Activated T-cell treated with anti-CD3 and anti-CD28 coated beads, Interleukin-2, amount 50 U/mL, for 24 hours (primary cell): ENCODE results near the gene ETNK1.
A peak's percentile ranks its signal among the peaks of the same experiment; 100 is the strongest.
"Not testable (repeated sequence)": the region's sequence is repeated elsewhere in the genome, so short reads cannot be mapped to it uniquely, and the experiment has no call there.

Experiments used
- DNase-seq: peaks from one replicate; pipeline ENCODE4 v3.0.0-alpha.2; 2020
- H3K27ac Mint-ChIP-seq: 2 replicates; pipeline ENCODE4 v1.8.0; 2020; ENCODE audit warnings: mild to moderate bottlenecking, mixed read lengths
- H3K27me3 Mint-ChIP-seq: 2 replicates; pipeline ENCODE4 v1.8.0; 2020; ENCODE audit warnings: mixed read lengths
- H3K36me3 Mint-ChIP-seq: 2 replicates; pipeline ENCODE4 v1.8.0; 2020; ENCODE audit warnings: low read depth, mixed read lengths
- H3K4me1 Mint-ChIP-seq: 2 replicates; pipeline ENCODE4 v1.8.0; 2020; ENCODE audit warnings: low read depth, mixed read lengths
- H3K4me3 Mint-ChIP-seq: 2 replicates; pipeline ENCODE4 v1.8.0; 2020; ENCODE audit warnings: mild to moderate bottlenecking, moderate library complexity, mixed read lengths
- H3K9me3 Mint-ChIP-seq: 2 replicates; pipeline ENCODE4 v1.8.0; 2020; ENCODE audit warnings: mixed read lengths

Gene ETNK1

GRCh38 chr12:22687361-22688076 is 62.5 kb downstream of the ETNK1 start:
- peak overlapping the region; percentile 55 for H3K27ac Mint-ChIP-seq
- no peaks in the 10 kb centered on the region for H3K9me3 Mint-ChIP-seq
- DNase-seq = no peak
- no peaks in the 10 kb centered on the region for H3K27me3 Mint-ChIP-seq
- H3K4me1 Mint-ChIP-seq = peaks cover 24% of the 10 kb centered on the region
- peaks cover 62% of the 10 kb centered on the region for H3K36me3 Mint-ChIP-seq
- no peak overlapping the region for H3K4me3 Mint-ChIP-seq

- H3K4me3 Mint-ChIP-seq = no peak overlapping the region
- H3K27me3 Mint-ChIP-seq = no peaks in the 10 kb centered on the region
- peaks cover 22% of the 10 kb centered on the region for H3K4me1 Mint-ChIP-seq
- no peak for DNase-seq
- peaks cover 39% of the 10 kb centered on the region for H3K36me3 Mint-ChIP-seq
- no peak overlapping the region for H3K27ac Mint-ChIP-seq
- H3K9me3 Mint-ChIP-seq = no peaks in the 10 kb centered on the region
These were observed 64.9 kb downstream of the ETNK1 start for GRCh38 chr12:22689876-22690275.

- Mint-ChIP-seq H3K4me3 (no peak overlapping the region), H3K27ac (no peak overlapping the region), H3K36me3 (peaks cover 28% of the 10 kb centered on the region), H3K4me1 (peaks cover 18% of the 10 kb centered on the region), H3K27me3 (no peaks in the 10 kb centered on the region), H3K9me3 (no peaks in the 10 kb centered on the region)
- no peak for DNase-seq
These were observed 66.3 kb downstream of the ETNK1 start for GRCh38 chr12:22691319-22691718.

- DNase-seq, H3K27me3 Mint-ChIP-seq, H3K9me3 Mint-ChIP-seq, H3K4me1 Mint-ChIP-seq, H3K4me3 Mint-ChIP-seq, H3K27ac Mint-ChIP-seq: not testable (repeated sequence)
- peaks cover 18% of the 10 kb centered on the region for H3K36me3 Mint-ChIP-seq
These were observed 67.5 kb downstream of the ETNK1 start for GRCh38 chr12:22692467-22692866.

GRCh38 chr12:22692964-22693555 is 68.1 kb downstream of the ETNK1 start:
- H3K4me3 Mint-ChIP-seq = no peak overlapping the region
- no peak for DNase-seq
- H3K27me3 Mint-ChIP-seq = no peaks in the 10 kb centered on the region
- peaks cover 5% of the 10 kb centered on the region for H3K4me1 Mint-ChIP-seq
- H3K27ac Mint-ChIP-seq = no peak overlapping the region
- no peaks in the 10 kb centered on the region for H3K9me3 Mint-ChIP-seq
- peaks cover 16% of the 10 kb centered on the region for H3K36me3 Mint-ChIP-seq

- Mint-ChIP-seq H3K4me1 (no peaks in the 10 kb centered on the region), H3K36me3 (no peaks in the 10 kb centered on the region), H3K27me3 (no peaks in the 10 kb centered on the region)
These were observed 73.6 kb downstream of the ETNK1 start for GRCh38 chr12:22698576-22698975.

GRCh38 chr12:22699705-22700104 is 74.7 kb downstream of the ETNK1 start:
- not testable (repeated sequence) for H3K36me3 Mint-ChIP-seq, DNase-seq, H3K9me3 Mint-ChIP-seq, H3K4me1 Mint-ChIP-seq, H3K4me3 Mint-ChIP-seq, H3K27ac Mint-ChIP-seq, H3K27me3 Mint-ChIP-seq

More at GRCh38 chr12:22698576-22698975, 73.6 kb downstream of the ETNK1 start:
- no peak for DNase-seq
- Mint-ChIP-seq H3K4me3 (no peak overlapping the region), H3K9me3 (no peaks in the 10 kb centered on the region), H3K27ac (no peak overlapping the region)

GRCh38 chr12:22700106-22700505 is 75.1 kb downstream of the ETNK1 start:
- Mint-ChIP-seq H3K27ac (no peak overlapping the region), H3K9me3 (no peaks in the 10 kb centered on the region), H3K27me3 (no peaks in the 10 kb centered on the region), H3K4me1 (no peaks in the 10 kb centered on the region), H3K4me3 (no peak overlapping the region), H3K36me3 (no peaks in the 10 kb centered on the region)
- DNase-seq = no peak

- not testable (repeated sequence) for H3K9me3 Mint-ChIP-seq
These were observed 76.3 kb downstream of the ETNK1 start for GRCh38 chr12:22701216-22701809.

GRCh38 chr12:22702690-22703089 is 77.7 kb downstream of the ETNK1 start:
- DNase-seq = no peak
- Mint-ChIP-seq H3K9me3 (no peaks in the 10 kb centered on the region), H3K27ac (no peak overlapping the region), H3K27me3 (no peaks in the 10 kb centered on the region), H3K4me3 (no peak overlapping the region), H3K4me1 (no peaks in the 10 kb centered on the region), H3K36me3 (no peaks in the 10 kb centered on the region)

More at GRCh38 chr12:22701216-22701809, 76.3 kb downstream of the ETNK1 start:
- H3K27me3 Mint-ChIP-seq, H3K27ac Mint-ChIP-seq, H3K4me1 Mint-ChIP-seq, H3K4me3 Mint-ChIP-seq, DNase-seq, H3K36me3 Mint-ChIP-seq: not testable (repeated sequence)

GRCh38 chr12:22709292-22709691 is 84.3 kb downstream of the ETNK1 start:
- Mint-ChIP-seq H3K9me3 (no peaks in the 10 kb centered on the region), H3K4me3 (no peak overlapping the region), H3K36me3 (no peaks in the 10 kb centered on the region), H3K4me1 (peaks cover 1% of the 10 kb centered on the region), H3K27ac (no peak overlapping the region), H3K27me3 (no peaks in the 10 kb centered on the region)
- no peak for DNase-seq

GRCh38 chr12:22712083-22712482 is 87.1 kb downstream of the ETNK1 start:
- Mint-ChIP-seq H3K9me3 (no peaks in the 10 kb centered on the region), H3K4me3 (no peak overlapping the region), H3K27me3 (no peaks in the 10 kb centered on the region), H3K4me1 (peaks cover 1% of the 10 kb centered on the region), H3K36me3 (no peaks in the 10 kb centered on the region), H3K27ac (no peak overlapping the region)
- no peak for DNase-seq

GRCh38 chr12:22715254-22715653 is 90.3 kb downstream of the ETNK1 start:
- Mint-ChIP-seq H3K27me3 (peaks cover 3% of the 10 kb centered on the region), H3K36me3 (no peaks in the 10 kb centered on the region), H3K4me1 (no peaks in the 10 kb centered on the region), H3K4me3 (no peak overlapping the region), H3K9me3 (no peaks in the 10 kb centered on the region), H3K27ac (no peak overlapping the region)
- DNase-seq = no peak

- H3K27me3 Mint-ChIP-seq = peaks cover 13% of the 10 kb centered on the region
- no peaks in the 10 kb centered on the region for H3K9me3 Mint-ChIP-seq
- H3K36me3 Mint-ChIP-seq = no peaks in the 10 kb centered on the region
- no peak overlapping the region for H3K4me3 Mint-ChIP-seq
- H3K27ac Mint-ChIP-seq = no peak overlapping the region
- H3K4me1 Mint-ChIP-seq = no peaks in the 10 kb centered on the region
- DNase-seq = no peak
These were observed 94.8 kb downstream of the ETNK1 start for GRCh38 chr12:22719745-22720144.

- Mint-ChIP-seq H3K9me3 (no peaks in the 10 kb centered on the region), H3K36me3 (no peaks in the 10 kb centered on the region), H3K27me3 (peaks cover 18% of the 10 kb centered on the region), H3K4me3 (no peak overlapping the region), H3K27ac (no peak overlapping the region), H3K4me1 (no peaks in the 10 kb centered on the region)
- DNase-seq = no peak
These were observed 97.1 kb downstream of the ETNK1 start for GRCh38 chr12:22722081-22722480.
